Renal pelvis (tissue), 4 donors: ENCODE data around the gene WWC1. TPM values are rescaled to one million over a fixed set of nuclear protein-coding genes. Genes with fewer than 3 reads are reported as not detected.
A peak's percentile ranks its signal among the peaks of the same experiment; 100 is the strongest.
"Not testable (repeated sequence)": the region's sequence is repeated elsewhere in the genome, so short reads cannot be mapped to it uniquely, and the experiment has no call there.

Experiments
- DNase-seq: peaks from one replicate; pipeline ENCODE4 v3.0.0-alpha.2; 2013
- polyA plus RNA-seq, 3 donors: library from polyadenylated mRNA; unstranded; fragments of 120-200 nt; gene quantifications; one replicate each; pipeline ENCODE4 v1.2.1, GENCODE V29; 2013; ENCODE audit not compliant: insufficient read length in 3 of 3

Gene WWC1
- polyA plus RNA-seq, 3 donors = 75.6 to 99.8 (median 77.3) TPM

DNA sequence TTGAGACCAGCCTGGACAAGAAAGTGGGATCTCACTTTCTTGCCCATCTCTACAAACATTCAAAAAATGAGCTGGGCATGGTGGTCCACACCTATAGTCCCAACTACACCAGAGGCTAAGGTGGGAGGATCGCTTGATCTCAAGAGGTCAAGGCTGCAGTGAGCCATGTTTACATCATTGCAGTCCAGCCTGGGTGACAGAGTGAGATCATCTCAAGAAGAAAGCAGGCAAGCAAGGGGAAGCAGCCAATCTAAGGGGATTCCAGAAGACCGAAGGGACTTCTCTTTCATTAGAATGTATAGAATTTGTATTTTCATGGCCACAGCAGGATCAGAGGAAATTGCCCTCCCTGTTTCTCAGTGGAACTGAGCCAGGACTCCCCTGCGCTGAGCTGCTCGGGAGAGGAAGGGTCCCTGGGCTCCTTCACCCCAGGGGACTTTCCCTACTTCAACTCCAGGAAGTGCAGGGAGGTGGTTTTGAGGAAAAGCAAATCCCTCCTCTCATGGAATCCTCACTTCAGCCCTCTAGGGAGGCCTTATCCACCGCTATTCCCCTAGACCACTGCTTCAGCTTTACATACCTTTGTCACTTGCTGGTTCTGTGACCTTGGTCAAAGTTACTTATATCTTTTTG, 12.1 kb downstream of the WWC1 start:
- no peak for DNase-seq

DNA sequence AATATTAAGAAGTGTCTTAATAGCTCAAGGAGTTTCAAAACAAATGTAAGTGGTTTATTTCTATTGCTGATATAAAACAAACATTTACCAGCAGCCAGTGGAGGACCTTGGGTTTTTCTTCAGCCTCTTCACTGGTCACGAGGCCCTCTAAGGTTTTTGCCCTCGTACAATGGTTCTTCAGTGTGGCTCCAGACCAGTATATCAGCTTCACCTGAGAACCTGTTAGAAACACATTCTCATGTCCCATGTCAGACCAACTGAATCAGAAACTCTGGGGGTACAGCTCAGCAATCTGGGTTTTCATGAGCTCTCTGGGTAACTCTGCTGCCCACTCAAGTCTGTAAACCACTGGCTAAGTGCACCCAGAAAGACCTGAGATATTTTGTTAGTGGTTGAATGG, 12.9 kb downstream of the WWC1 start:
- DNase-seq = no peak

- DNase-seq = no peak
Measured at GRCh38 chr5:168305281-168305680, 13.8 kb downstream of the WWC1 start.

DNA sequence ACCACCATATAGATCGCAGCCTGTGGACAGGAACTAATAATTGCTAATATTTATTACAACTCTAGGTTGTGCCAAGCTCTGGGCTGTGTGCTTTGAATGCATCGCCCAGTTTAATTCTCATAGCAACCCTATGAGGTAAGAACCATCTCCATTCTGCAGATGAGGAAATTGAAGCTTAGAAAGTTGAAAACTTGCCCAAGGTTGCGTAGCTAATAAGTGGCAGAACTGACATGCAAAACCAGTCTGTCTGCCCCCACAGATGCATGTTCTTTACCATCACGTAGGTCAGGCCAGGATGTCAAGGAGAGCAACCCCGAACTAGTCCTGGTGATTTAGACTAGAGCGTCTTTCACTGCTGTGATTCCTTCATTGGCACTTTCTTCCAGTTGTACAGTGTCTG, 15.6 kb downstream of the WWC1 start:
- DNase-seq = no peak

DNA sequence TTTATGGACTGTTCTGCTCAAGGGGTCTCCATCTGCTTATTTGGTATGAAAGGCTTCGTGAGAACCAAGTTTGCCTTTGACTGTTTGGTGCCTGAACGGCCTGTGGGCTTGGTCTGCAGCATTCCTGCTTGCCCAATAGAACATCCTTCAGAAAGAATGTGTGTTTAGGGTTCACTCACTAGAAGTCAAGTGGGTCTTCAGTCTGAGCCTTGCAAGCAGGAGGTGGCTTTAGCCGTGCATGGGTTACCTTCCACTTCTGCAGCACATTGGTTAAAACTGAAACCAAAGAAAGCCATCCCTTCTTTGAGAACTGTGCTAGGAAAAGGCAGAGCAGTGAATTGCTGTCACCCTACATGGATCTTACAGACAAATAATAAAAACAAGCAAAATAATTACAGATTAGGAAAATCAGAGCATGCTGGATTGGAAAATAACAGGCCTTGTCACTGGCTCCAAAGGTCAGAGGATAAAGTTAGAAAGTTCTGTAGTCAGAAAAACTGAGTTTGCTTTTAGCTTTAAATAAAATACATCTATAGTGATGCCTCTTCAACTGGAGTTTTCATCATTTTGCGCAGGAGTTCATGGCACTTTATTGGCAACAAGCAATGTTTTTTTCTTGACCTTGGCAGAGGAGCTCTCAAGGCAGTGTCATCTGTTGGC, 16.6 kb downstream of the WWC1 start:
- DNase-seq = no peak

DNA sequence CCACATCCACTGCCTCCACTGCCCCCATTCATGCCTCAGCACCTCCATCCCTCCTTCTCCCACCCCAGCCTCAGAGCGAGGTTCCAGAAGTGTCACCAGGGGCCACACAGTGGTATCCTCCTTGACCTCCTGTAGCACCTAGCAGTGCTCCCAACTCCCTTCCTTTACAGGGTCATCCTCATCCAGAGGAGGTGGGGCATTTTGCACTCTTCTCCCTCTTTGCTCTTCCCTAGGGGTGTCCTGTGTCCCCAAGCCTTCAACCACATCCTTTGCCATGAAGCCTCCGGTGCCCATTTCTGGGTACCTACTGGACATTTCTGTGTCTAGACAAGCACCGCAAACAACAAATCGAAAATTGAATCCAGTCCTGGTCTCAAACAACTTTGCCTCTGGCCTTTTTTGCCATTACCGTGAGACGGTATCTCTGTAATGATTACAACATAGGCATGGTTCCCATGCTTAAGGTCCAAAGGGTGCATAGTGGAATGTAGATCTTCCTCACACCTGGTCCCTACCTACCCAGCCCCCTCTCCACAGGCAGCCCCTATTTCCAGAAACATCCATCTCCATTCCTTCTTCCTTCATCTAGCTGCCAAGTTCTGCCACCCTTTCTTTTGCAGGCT, 17.6 kb downstream of the WWC1 start:
- no peak for DNase-seq

GRCh38 chr5:168310541-168310940, 19.1 kb downstream of the WWC1 start:
- DNase-seq = not testable (repeated sequence)

GRCh38 chr5:168311061-168311566, 19.7 kb downstream of the WWC1 start:
- DNase-seq = no peak

DNA sequence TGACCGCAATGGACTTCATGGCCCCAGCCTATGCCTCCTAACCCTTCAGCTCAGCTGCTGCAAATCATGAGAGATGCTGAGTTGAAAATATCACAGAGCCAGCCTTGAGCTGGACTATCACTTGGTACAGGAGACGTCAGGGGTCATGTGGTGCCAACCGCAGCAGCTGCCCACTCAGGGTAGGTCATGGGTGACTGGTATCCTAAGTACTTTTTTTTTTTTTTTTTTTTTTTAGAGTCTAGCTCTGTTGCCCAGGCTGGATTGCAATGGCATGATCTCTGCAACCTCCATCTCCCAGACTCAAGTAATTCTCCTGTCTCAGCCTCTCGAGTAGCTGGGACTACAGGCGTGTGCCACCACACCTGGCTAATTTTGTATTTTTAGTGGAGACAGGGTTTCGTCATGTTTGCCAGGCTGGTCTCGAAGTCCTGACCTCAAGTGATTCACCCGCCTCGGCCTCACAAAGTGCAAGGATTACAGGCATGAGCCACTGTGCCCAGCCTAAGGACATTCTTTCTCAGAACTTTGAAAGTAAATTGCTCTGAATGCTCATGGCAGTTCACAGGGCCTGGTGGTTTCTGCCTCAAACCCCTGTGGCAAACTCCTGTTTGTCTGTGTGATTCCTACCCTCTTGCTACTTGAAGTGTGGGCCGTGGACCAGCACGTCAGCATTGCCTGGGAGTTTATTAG, 21.3 kb downstream of the WWC1 start:
- no peak for DNase-seq

DNA sequence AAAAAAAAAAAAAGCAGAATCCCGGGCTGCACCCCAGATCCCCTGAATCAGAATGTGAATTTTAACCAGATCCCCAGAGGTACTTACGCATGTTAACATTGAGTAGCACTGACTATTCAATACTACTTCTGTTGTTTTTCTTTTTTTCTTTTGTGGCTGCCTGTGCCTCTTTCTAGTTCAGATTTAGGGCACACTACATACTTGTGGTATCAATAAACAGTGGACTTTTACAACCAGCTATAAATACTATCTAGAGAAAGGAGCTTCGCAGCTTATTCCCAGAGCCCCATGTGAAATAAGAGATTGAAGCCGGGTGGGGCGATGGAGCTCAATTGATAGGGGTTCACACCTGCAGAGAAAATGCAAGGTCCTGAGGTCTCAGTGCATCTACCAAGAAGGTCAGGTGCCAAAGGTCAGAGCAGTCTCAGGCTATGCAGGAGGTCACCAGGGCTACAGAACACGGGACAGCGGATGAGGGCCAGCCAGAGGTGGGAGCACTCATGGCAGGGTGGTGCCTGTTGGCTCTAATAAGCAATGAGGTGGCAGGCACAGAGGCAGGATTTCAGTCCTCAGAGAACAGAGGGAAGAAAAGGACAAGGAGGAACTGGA, 22.3 kb downstream of the WWC1 start:
- DNase-seq = no peak

DNA sequence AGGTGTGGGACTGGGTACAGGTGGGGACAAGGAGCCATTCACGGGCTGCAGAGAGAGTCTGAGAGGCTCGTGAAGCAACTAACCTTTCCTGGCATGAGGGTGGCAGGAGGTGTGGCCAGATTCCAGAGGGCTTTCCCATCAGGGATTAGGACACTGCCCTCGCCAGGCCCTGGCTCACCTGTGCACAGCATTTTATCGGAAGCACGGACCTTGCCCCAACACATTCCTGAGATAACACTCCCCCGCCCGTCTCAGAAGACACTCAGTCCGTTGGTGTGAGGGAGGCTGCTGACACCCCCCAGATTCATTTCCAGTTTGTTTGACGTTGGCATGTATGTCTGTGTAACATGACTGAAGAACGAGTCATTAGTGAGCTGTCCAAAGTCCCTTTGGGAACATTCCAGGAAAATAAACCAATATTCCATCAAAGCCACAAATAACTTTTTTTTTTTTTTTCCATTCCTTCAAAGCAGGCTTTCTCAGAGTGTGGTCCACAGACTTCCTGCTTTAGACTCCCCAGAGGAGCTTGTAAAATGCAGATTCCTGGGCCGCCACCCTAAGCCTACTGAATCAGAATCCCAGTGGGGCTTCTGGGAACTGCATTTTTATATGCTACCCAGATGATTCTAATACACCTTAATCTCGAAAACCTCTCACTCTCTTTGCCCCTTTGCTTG, 23.4 kb downstream of the WWC1 start:
- DNase-seq = no peak

- DNase-seq = no peak
Measured at GRCh38 chr5:168315416-168316138, 24.1 kb downstream of the WWC1 start.

DNA sequence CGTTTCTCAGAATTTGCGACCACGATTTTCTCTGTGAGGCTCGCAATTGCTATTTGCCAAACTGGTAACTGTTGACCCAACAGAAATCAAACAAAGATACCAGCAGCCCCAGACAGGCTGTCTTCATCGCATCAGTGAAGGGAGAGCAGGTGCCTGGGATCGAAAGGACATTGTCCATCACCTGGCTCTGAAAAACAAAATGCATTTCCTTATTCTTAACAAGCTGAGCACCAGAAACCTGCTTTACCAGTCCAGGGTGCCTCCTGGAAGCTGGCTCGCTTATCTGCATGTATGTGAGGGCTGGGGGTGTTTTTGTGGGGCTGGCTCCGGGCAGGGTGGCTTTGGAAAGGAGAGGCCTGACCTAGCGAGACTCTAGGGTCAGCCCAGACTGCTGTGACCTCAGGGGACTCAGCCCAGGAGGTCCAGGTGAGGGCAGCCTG, 24.7 kb downstream of the WWC1 start:
- no peak for DNase-seq

DNA sequence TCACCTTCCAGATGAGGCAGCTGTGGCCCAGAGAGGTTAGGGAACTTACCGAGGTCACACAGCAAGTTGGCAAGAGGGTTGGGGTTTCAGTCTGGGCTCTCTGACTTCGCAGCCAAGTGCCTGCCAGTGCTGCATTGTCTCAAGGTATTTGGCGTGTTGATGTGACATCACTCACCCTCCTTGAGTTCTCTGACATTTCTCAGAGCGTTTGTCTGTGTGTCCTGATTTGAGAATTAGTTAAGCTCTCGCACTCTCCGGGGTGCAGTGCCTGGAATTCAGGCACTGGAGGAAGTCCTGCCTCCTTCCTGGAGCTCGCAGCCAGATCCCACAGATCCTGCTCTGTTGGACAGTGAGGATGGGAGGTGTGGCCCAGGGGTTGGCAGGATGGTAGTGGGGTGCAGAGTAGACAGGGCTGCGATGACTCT, 25.7 kb downstream of the WWC1 start:
- no peak for DNase-seq

GRCh38 chr5:168317521-168318147, 26.2 kb downstream of the WWC1 start:
- peak; percentile 82 for DNase-seq

- no peak for DNase-seq
Measured at GRCh38 chr5:168318240-168318639, 26.8 kb downstream of the WWC1 start.

GRCh38 chr5:168319774-168320173, 28.3 kb downstream of the WWC1 start:
- DNase-seq = no peak

DNA sequence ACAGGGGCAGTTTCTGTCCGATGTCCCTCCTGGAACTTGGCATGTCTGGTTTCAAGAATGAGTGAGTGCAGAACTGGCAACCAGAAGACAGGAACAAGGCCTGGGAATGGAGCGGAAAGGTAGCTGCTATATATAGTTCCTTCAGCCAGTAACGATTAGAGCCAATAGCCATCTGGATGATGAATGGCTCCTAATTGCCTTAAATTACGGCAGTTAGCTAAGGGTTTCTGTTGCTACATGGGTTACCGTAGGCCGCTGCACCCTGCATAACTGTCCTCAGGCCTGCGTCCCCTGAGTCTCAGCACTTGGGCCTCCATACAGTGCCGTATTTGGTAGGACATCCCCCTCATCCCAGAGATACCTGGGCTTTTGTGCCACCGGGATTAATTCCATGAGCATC, 29.4 kb downstream of the WWC1 start:
- DNase-seq = no peak

DNA sequence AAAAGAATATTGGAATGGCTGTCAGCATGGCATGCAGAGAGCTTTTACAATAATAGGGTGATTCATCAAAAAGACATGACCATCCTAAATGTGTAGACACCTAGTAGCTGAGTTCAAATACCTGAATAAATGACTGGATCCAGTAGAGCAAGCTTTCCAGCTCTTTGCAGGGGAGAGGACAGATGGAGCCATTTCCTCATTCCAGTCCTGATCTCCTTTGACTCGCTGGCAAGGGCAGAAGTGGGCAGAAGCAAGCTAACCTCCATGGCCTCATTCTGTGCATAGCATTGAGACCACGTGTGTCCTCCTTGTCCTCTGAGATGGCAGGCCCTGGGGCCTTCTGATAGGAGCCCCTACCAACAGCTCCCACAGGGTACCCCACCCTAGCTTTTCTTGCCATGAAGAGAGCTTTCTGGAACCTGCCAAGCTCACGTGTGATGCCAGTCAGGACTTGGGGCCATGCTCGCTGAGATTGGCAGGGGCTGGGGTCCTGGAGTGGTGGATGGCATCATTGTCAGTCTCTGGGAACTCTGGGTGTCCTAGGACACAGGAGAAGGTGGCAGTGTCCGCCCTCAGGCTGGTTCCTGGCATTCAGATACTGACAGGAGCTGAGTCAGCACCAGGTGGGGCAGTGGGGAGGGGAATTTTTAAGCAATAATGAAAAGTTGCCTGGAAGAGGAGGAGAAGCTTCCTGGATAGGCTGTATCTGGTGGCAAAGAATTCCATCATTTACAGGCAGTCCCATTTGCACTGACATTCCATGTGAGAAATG, 33.6 kb downstream of the WWC1 start:
- no peak for DNase-seq

GRCh38 chr5:168327019-168327421, 35.6 kb downstream of the WWC1 start:
- no peak for DNase-seq
